Esophagus muscularis mucosa (tissue), 4 donors: ENCODE results near the gene TOX2. TPM values are rescaled to one million over a fixed set of nuclear protein-coding genes. Genes with fewer than 3 reads are reported as not detected.

Experiments
- DNase-seq: peaks from one replicate; pipeline ENCODE4 v3.0.0-alpha.2; 2017; ENCODE audit errors: extremely low spot score
- H3K27ac ChIP-seq, 4 donors: fragments of 200-600 bp; sonication (generic); replicated peaks in 1 of 4; 1 replicate in 3 of 4; 2 replicates in 1 of 4; pipeline ENCODE4 v1.5.1; 2016 to 2019; ENCODE audit warnings: mild to moderate bottlenecking in 1 of 4
- H3K27me3 ChIP-seq, 4 donors: fragments of 200-600 bp; sonication (generic); one replicate each; pipeline versions ENCODE4 v1.5.1 to v1.6.0; 2016 to 2019
- H3K36me3 ChIP-seq, 4 donors: fragments of 200-600 bp; sonication (generic); one replicate each; pipeline ENCODE4 v1.5.1; 2016 to 2019
- H3K4me1 ChIP-seq, 4 donors: fragments of 200-600 bp; sonication (generic); one replicate each; pipeline ENCODE4 v1.5.1; 2016 to 2019
- H3K4me3 ChIP-seq, 4 donors: fragments of 200-600 bp; sonication (generic); 1 replicate in 2 of 4; 2 replicates in 2 of 4; pipeline ENCODE4 v1.5.1; 2016 to 2019; ENCODE audit warnings: mild to moderate bottlenecking in 4 of 4, moderate library complexity in 1 of 4
- H3K9me3 ChIP-seq, 4 donors: fragments of 200-600 bp; sonication (generic); 1 replicate in 3 of 4; 2 replicates in 1 of 4; pipeline ENCODE4 v1.5.1; 2016 to 2019
- CTCF ChIP-seq, 3 experiments: fragments of 200-600 bp in 2 of 3; fragments of 450-650 bp in 1 of 3; sonication (generic) in 2 of 3; IDR thresholded peaks; one replicate each; pipeline ENCODE4 v1.5.1; 2017 to 2019; ENCODE audit warnings: antibody characterized with exemption in 3 of 3, mild to moderate bottlenecking in 2 of 3, moderate library complexity in 1 of 3
- EP300 ChIP-seq: sonication (generic); formaldehyde crosslinking; IDR thresholded peaks from one replicate; pipeline ENCODE4 v1.6.1; 2017; ENCODE audit warnings: antibody characterized with exemption
- POLR2A ChIP-seq: fragments of 450-650 bp; IDR thresholded peaks from one replicate; pipeline ENCODE4 v1.6.1; 2017; ENCODE audit warnings: antibody characterized with exemption, moderate library complexity, mild to moderate bottlenecking, low read depth
- POLR2AphosphoS5 ChIP-seq, 2 donors: sonication (generic); formaldehyde crosslinking; IDR thresholded peaks; one replicate each; pipeline ENCODE4 v1.6.1; 2017; ENCODE audit warnings: antibody characterized with exemption in 2 of 2
- WGBS: methylation state at CpG from one replicate; pipeline ENCODE4 v1.1.5; 2018; 5-methylcytosine and 5-hydroxymethylcytosine counted together
- intact Hi-C: fragments of 100-400 bp; cut with DNase I; formaldehyde crosslinking; loops from one replicate; pipeline ENCODE4 v1.15.1; 2023
- total RNA-seq, 4 donors: library from RNA; depleted of rRNA; stranded (reverse); fragments of >200 nt; gene quantifications; one replicate each; pipeline versions ENCODE4 v1.1.0 to v1.2.1, GENCODE V29; 2016

Gene TOX2
- total RNA-seq, 4 donors from 2014 or later, result 19.4 to 39.5 (median 32.8) TPM

- no peaks in the 10 kb centered on the region for H3K36me3 ChIP-seq
- no peaks in the 10 kb centered on the region for H3K9me3 ChIP-seq
- H3K4me1 ChIP-seq, result no peaks in the 10 kb centered on the region
- intact Hi-C loops, result no loop called here
- no peak overlapping the region for H3K27ac ChIP-seq
- TF ChIP-seq POLR2AphosphoS5 (IDR thresholded peaks at IDR 0.05) (no peak), CTCF (IDR thresholded peaks at IDR 0.05) (no peak), EP300 (no peak)
- H3K4me3 ChIP-seq, result no peak overlapping the region
- no peak for DNase-seq
- H3K27me3 ChIP-seq, result no peaks in the 10 kb centered on the region
- 88% methylated on average over 5 of the region's 5 CpGs for WGBS
Observed at GRCh38 chr20:43991261-43991660, 76.6 kb downstream of the TOX2 start.

GRCh38 chr20:43991982-43992381 lies 77.3 kb downstream of the TOX2 start:
- no peak overlapping the region for H3K27ac ChIP-seq
- H3K4me3 ChIP-seq, result no peak overlapping the region
- no peaks in the 10 kb centered on the region for H3K36me3 ChIP-seq
- 87% methylated on average over 11 of the region's 11 CpGs for WGBS
- no peaks in the 10 kb centered on the region for H3K27me3 ChIP-seq
- no peaks in the 10 kb centered on the region for H3K9me3 ChIP-seq
- no peaks in the 10 kb centered on the region for H3K4me1 ChIP-seq
- intact Hi-C loops, result no loop called here
- DNase-seq, result no peak
- TF ChIP-seq POLR2A (no peak), CTCF (IDR thresholded peaks at IDR 0.05) (no peak), EP300 (no peak), POLR2AphosphoS5 (IDR thresholded peaks at IDR 0.05) (no peak)

GRCh38 chr20:43992885-43993284 lies 78.2 kb downstream of the TOX2 start:
- no peak for DNase-seq
- Histone ChIP-seq H3K36me3 (no peaks in the 10 kb centered on the region), H3K9me3 (no peaks in the 10 kb centered on the region), H3K27ac (no peak overlapping the region), H3K27me3 (no peaks in the 10 kb centered on the region), H3K4me3 (no peak overlapping the region), H3K4me1 (no peaks in the 10 kb centered on the region)
- intact Hi-C loops, result no loop called here
- TF ChIP-seq POLR2A, result no peak
- TF ChIP-seq EP300, result no peak
- no peak for TF ChIP-seq POLR2AphosphoS5 (IDR thresholded peaks at IDR 0.05)
- TF ChIP-seq CTCF (IDR thresholded peaks at IDR 0.05), result no peak
- 97% methylated on average over 10 of the region's 10 CpGs for WGBS

GRCh38 chr20:43993560-43993959 lies 78.9 kb downstream of the TOX2 start:
- Histone ChIP-seq H3K9me3 (no peaks in the 10 kb centered on the region), H3K4me3 (no peak overlapping the region), H3K27me3 (no peaks in the 10 kb centered on the region), H3K36me3 (no peaks in the 10 kb centered on the region), H3K27ac (no peak overlapping the region), H3K4me1 (no peaks in the 10 kb centered on the region)
- 90% methylated on average over 4 of the region's 4 CpGs for WGBS
- intact Hi-C loops, result no loop called here
- DNase-seq, result no peak
- TF ChIP-seq POLR2AphosphoS5 (IDR thresholded peaks at IDR 0.05) (no peak), EP300 (no peak), CTCF (IDR thresholded peaks at IDR 0.05) (no peak), POLR2A (no peak)

- WGBS, result 83% methylated on average over 11 of the region's 11 CpGs
- TF ChIP-seq POLR2A (no peak), EP300 (no peak), POLR2AphosphoS5 (IDR thresholded peaks at IDR 0.05) (no peak), CTCF (IDR thresholded peaks at IDR 0.05) (no peak)
- H3K4me3 ChIP-seq, result no peak overlapping the region
- H3K4me1 ChIP-seq, result no peaks in the 10 kb centered on the region
- DNase-seq, result no peak
- no peaks in the 10 kb centered on the region for H3K27me3 ChIP-seq
- H3K27ac ChIP-seq, result no peak overlapping the region
- H3K9me3 ChIP-seq, result no peaks in the 10 kb centered on the region
- intact Hi-C loops, result no loop called here
- no peaks in the 10 kb centered on the region for H3K36me3 ChIP-seq
Observed at GRCh38 chr20:43994486-43995100, 79.9 kb downstream of the TOX2 start.
